Panc1 (cell line): Measurements from ENCODE around the gene PTPRR.

ENCODE experiments used
- POLR2AphosphoS5 ChIP-seq: IDR thresholded peaks from 2 replicates; pipeline ENCODE4 v1.6.1; 2012; ENCODE audit warnings: mild to moderate bottlenecking, low read depth, low read length, moderate library complexity
- TF ChIP-seq, protein P1 (sequence below): fragments of 450-650 bp; IDR thresholded peaks from 2 replicates; pipeline ENCODE4 v1.5.1; 2017; ENCODE audit warnings: mild to moderate bottlenecking

DNA sequence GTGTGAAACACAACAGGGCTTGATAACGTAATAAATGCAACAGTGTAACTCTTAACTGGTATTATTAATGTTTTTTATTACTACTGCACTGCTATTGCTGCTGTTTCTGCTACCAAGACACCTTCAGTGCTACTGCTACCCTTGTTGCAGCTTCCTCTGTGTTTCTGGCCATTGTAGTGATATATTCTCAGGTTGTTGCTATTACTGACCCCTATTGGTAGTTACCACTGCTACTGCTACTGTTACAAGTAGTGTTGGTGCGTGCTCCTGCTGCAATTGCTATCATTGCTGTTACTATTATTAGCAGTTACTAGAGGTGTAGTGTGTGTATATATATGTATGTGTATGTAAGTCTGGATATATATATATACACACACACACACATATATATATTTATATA, 196.1 kb downstream of the PTPRR start:
- TF ChIP-seq, protein P1, sequence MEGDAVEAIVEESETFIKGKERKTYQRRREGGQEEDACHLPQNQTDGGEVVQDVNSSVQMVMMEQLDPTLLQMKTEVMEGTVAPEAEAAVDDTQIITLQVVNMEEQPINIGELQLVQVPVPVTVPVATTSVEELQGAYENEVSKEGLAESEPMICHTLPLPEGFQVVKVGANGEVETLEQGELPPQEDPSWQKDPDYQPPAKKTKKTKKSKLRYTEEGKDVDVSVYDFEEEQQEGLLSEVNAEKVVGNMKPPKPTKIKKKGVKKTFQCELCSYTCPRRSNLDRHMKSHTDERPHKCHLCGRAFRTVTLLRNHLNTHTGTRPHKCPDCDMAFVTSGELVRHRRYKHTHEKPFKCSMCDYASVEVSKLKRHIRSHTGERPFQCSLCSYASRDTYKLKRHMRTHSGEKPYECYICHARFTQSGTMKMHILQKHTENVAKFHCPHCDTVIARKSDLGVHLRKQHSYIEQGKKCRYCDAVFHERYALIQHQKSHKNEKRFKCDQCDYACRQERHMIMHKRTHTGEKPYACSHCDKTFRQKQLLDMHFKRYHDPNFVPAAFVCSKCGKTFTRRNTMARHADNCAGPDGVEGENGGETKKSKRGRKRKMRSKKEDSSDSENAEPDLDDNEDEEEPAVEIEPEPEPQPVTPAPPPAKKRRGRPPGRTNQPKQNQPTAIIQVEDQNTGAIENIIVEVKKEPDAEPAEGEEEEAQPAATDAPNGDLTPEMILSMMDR, result peak; percentile 32; the same call in 1 of the 2 replicates
- TF ChIP-seq POLR2AphosphoS5, result no peak
